ENCODE data around the gene HMCN2.

- no peak for TF ChIP-seq EZH2 (IDR thresholded peaks at IDR 0.05; ENCODE audit: borderline replicate concordance, low read depth, low read length, severe bottlenecking)
- no peak for TF ChIP-seq CTCF (IDR thresholded peaks at IDR 0.05; ENCODE audit: extremely low read depth in 1 of 2, insufficient read depth in 1 of 2, low read depth in 1 of 2, low read length in 2 of 2)
- TF ChIP-seq POLR2A (IDR thresholded peaks at IDR 0.05; ENCODE audit: low read depth, low read length), result no peak
- no peak for TF ChIP-seq POLR2AphosphoS5 (IDR thresholded peaks at IDR 0.05; ENCODE audit: insufficient read depth, low read depth, low read length)
- TF ChIP-seq FOS (IDR thresholded peaks at IDR 0.05; ENCODE audit: borderline replicate concordance, insufficient read depth, low read length), result no peak
- TF ChIP-seq MAX (IDR thresholded peaks at IDR 0.05; ENCODE audit: insufficient read depth, insufficient read length), result no peak
- TF ChIP-seq MYC (IDR thresholded peaks at IDR 0.05; ENCODE audit: low read depth, low read length), result no peak
- TF ChIP-seq JUN (IDR thresholded peaks at IDR 0.05; ENCODE audit: borderline replicate concordance, insufficient read depth, insufficient read length, low read depth), result no peak
Measured at GRCh38 chr9:130372057-130372456, 106.5 kb downstream of the HMCN2 start.
